Measurements from ENCODE around the gene MYZAP.

MYZAP gene

GRCh38 chr15:57571725-57572124, 20.0 kb upstream of the MYZAP start:
- Histone ChIP-seq H3K9me3 (ENCODE audit: insufficient read depth, low read depth, low read length) (no peaks in the 10 kb centered on the region), H3K9ac (ENCODE audit: low read depth, low read length, poor library complexity, severe bottlenecking) (no peak overlapping the region), H3K9me2 (replicated peaks; ENCODE audit: low read depth, low read length) (no peaks in the 10 kb centered on the region), H3K4me2 (ENCODE audit: low read depth, low read length, poor library complexity, severe bottlenecking) (no peak overlapping the region), H3K4me3 (ENCODE audit: low read length, poor library complexity, severe bottlenecking) (no peak overlapping the region), H3F3A (ENCODE audit: low read depth) (no peaks in the 10 kb centered on the region), H4K20me1 (ENCODE audit: insufficient read depth, low read length, poor library complexity, severe bottlenecking) (no peaks in the 10 kb centered on the region), H3K36me3 (ENCODE audit: insufficient read depth, low read length) (no peaks in the 10 kb centered on the region), H2AFZ (ENCODE audit: low read length) (no peak overlapping the region), H3K4me1 (ENCODE audit: insufficient read depth, low read length, poor library complexity, severe bottlenecking) (no peaks in the 10 kb centered on the region), H3K79me2 (ENCODE audit: insufficient read depth, low read length) (no peaks in the 10 kb centered on the region), H3K27me3 (ENCODE audit: insufficient read depth, low read length, poor library complexity, severe bottlenecking) (no peaks in the 10 kb centered on the region)
- TF ChIP-seq, protein P1, sequence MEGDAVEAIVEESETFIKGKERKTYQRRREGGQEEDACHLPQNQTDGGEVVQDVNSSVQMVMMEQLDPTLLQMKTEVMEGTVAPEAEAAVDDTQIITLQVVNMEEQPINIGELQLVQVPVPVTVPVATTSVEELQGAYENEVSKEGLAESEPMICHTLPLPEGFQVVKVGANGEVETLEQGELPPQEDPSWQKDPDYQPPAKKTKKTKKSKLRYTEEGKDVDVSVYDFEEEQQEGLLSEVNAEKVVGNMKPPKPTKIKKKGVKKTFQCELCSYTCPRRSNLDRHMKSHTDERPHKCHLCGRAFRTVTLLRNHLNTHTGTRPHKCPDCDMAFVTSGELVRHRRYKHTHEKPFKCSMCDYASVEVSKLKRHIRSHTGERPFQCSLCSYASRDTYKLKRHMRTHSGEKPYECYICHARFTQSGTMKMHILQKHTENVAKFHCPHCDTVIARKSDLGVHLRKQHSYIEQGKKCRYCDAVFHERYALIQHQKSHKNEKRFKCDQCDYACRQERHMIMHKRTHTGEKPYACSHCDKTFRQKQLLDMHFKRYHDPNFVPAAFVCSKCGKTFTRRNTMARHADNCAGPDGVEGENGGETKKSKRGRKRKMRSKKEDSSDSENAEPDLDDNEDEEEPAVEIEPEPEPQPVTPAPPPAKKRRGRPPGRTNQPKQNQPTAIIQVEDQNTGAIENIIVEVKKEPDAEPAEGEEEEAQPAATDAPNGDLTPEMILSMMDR (conservative IDR thresholded peaks at IDR 0.05; ENCODE audit: low read length): no peak
- TF ChIP-seq EZH2phosphoT487 (IDR thresholded peaks at IDR 0.05; ENCODE audit: borderline replicate concordance): no peak

GRCh38 chr15:57572468-57572867, 19.2 kb upstream of the MYZAP start:
- H3K79me2 ChIP-seq (ENCODE audit: insufficient read depth, low read length): no peaks in the 10 kb centered on the region
- no peaks in the 10 kb centered on the region for H3K4me1 ChIP-seq (ENCODE audit: insufficient read depth, low read length, poor library complexity, severe bottlenecking)
- H3K9ac ChIP-seq (ENCODE audit: low read depth, low read length, poor library complexity, severe bottlenecking): no peak overlapping the region
- no peaks in the 10 kb centered on the region for H3K36me3 ChIP-seq (ENCODE audit: insufficient read depth, low read length)
- H3K27me3 ChIP-seq (ENCODE audit: insufficient read depth, low read length, poor library complexity, severe bottlenecking): no peaks in the 10 kb centered on the region
- no peak overlapping the region for H2AFZ ChIP-seq (ENCODE audit: low read length)
- no peak overlapping the region for H3K4me2 ChIP-seq (ENCODE audit: low read depth, low read length, poor library complexity, severe bottlenecking)
- no peak overlapping the region for H3K4me3 ChIP-seq (ENCODE audit: low read length, poor library complexity, severe bottlenecking)
- H4K20me1 ChIP-seq (ENCODE audit: insufficient read depth, low read length, poor library complexity, severe bottlenecking): no peaks in the 10 kb centered on the region
- H3K9me3 ChIP-seq (ENCODE audit: insufficient read depth, low read depth, low read length): no peaks in the 10 kb centered on the region
- TF ChIP-seq, protein P1 (conservative IDR thresholded peaks at IDR 0.05; ENCODE audit: low read length): no peak
- no peak for TF ChIP-seq EZH2phosphoT487 (IDR thresholded peaks at IDR 0.05; ENCODE audit: borderline replicate concordance)
- H3F3A ChIP-seq (ENCODE audit: low read depth): no peaks in the 10 kb centered on the region
- H3K9me2 ChIP-seq (replicated peaks; ENCODE audit: low read depth, low read length): no peaks in the 10 kb centered on the region

DNA sequence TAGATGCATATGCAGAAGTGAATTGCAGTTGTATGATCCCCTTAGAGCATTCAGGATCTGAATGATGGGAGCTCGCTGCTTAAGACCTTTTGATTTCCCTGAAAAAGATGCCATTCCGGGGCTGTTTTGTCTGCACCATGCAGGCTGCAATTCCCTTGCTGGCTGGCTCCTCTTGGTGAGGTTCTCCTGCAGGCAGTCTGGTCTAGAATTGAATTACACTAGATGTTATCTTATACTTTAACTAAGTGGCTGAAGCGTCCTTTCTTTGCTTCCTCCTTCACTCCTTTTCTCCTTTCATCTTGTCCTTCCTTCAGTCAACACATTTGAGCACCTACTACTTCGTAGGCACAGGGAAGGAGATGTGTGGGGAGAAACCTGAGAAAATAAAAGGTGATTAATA, 18.6 kb upstream of the MYZAP start:
- Histone ChIP-seq H3K9me2 (replicated peaks; ENCODE audit: low read depth, low read length) (no peaks in the 10 kb centered on the region), H3K9ac (ENCODE audit: low read depth, low read length, poor library complexity, severe bottlenecking) (no peak overlapping the region), H3K9me3 (ENCODE audit: insufficient read depth, low read depth, low read length) (no peaks in the 10 kb centered on the region), H3K27me3 (ENCODE audit: insufficient read depth, low read length, poor library complexity, severe bottlenecking) (no peaks in the 10 kb centered on the region), H3F3A (ENCODE audit: low read depth) (no peaks in the 10 kb centered on the region), H4K20me1 (ENCODE audit: insufficient read depth, low read length, poor library complexity, severe bottlenecking) (no peaks in the 10 kb centered on the region), H3K79me2 (ENCODE audit: insufficient read depth, low read length) (no peaks in the 10 kb centered on the region), H3K4me2 (ENCODE audit: low read depth, low read length, poor library complexity, severe bottlenecking) (no peak overlapping the region), H2AFZ (ENCODE audit: low read length) (no peak overlapping the region), H3K4me3 (ENCODE audit: low read length, poor library complexity, severe bottlenecking) (no peak overlapping the region), H3K4me1 (ENCODE audit: insufficient read depth, low read length, poor library complexity, severe bottlenecking) (no peaks in the 10 kb centered on the region), H3K36me3 (ENCODE audit: insufficient read depth, low read length) (no peaks in the 10 kb centered on the region)
- no peak for TF ChIP-seq EZH2phosphoT487 (IDR thresholded peaks at IDR 0.05; ENCODE audit: borderline replicate concordance)
- TF ChIP-seq, protein P1 (conservative IDR thresholded peaks at IDR 0.05; ENCODE audit: low read length): no peak

All from Loucy (cell line).